Thyroid gland (tissue), 4 donors: ENCODE results near the gene SMOC1.

Source experiments
- CTCF ChIP-seq, 6 experiments: fragments of 200-600 bp in 3 of 6; fragments of 450-650 bp in 3 of 6; sonication (generic) in 3 of 6; IDR thresholded peaks; one replicate each; pipeline ENCODE4 v1.5.1; 2016 to 2019; ENCODE audit warnings: antibody characterized with exemption in 6 of 6, mild to moderate bottlenecking in 2 of 6, inconsistent platforms in 1 of 6, moderate library complexity in 1 of 6
- POLR2A ChIP-seq, 2 donors: fragments of 450-650 bp; IDR thresholded peaks; one replicate each; pipeline ENCODE4 v1.6.1; 2017; ENCODE audit warnings: antibody characterized with exemption in 2 of 2, mild to moderate bottlenecking in 2 of 2, moderate library complexity in 1 of 2

GRCh38 chr14:70004791-70005190, 125.6 kb downstream of the SMOC1 start:
- TF ChIP-seq POLR2A (IDR thresholded peaks at IDR 0.05): no peak
- TF ChIP-seq CTCF (IDR thresholded peaks at IDR 0.05): no peak
